ENCODE results near the gene COLEC12. TPM values are rescaled to one million over a fixed set of nuclear protein-coding genes. Genes with fewer than 3 reads are reported as not detected.

COLEC12 gene
- total and polyA plus RNA-seq, 10 of the 15 experiments (the other 5 are each of a cell fraction or from before 2014, with no cell fraction given) = 0.04 to 0.05 TPM; not detected in 8

GRCh38 chr18:425106-425745 is 75.3 kb downstream of the COLEC12 start:
- no peak for ATAC-seq
- Histone ChIP-seq H3K4me1 (ENCODE audit: control insufficient read depth, insufficient read depth, low read length) (no peaks in the 10 kb centered on the region), H3K9ac (ENCODE audit: control insufficient read depth, insufficient read depth, low read length) (no peak overlapping the region), H3K79me2 (ENCODE audit: control insufficient read depth, insufficient read depth, low read length) (no peaks in the 10 kb centered on the region), H3K36me3 (ENCODE audit: control insufficient read depth in 2 of 2, insufficient read depth in 2 of 2, low read length in 1 of 2) (no peaks in the 10 kb centered on the region), H3K4me2 (ENCODE audit: control insufficient read depth, insufficient read depth) (no peak overlapping the region), H3K9me3 (replicated peaks; ENCODE audit: control insufficient read depth, insufficient read depth, low read length) (no peaks in the 10 kb centered on the region), H2AFZ (ENCODE audit: control insufficient read depth, low read depth, low read length) (no peak overlapping the region), H3K27ac (ENCODE audit: control insufficient read depth, insufficient read depth) (no peak overlapping the region), H3K27me3 (replicated peaks in 1 of 2; ENCODE audit: control insufficient read depth in 2 of 2, insufficient read depth in 2 of 2, low read length in 1 of 2) (no peaks in the 10 kb centered on the region; a peak in 1 of 4 replicates), H4K20me1 (ENCODE audit: control insufficient read depth, insufficient read depth) (no peaks in the 10 kb centered on the region), H3K4me3 (no peak overlapping the region)
- WGBS (ENCODE audit: insufficient coverage, insufficient replicate concordance, low lambda C conversion rate, missing lambda C conversion rate) = 16% methylated on average over 7 of the region's 7 CpGs
- intact Hi-C loops (cut with micrococcal nuclease; ENCODE audit: unreplicated experiment) = no loop called here
- CTCF ChIA-PET = interaction anchor here (1.0 kb wide), 1 partner anchor 12 kb away, joined by 3 read pairs; no protein-coding TSS in a partner anchor
- POLR2A ChIA-PET = no interaction called here
- DNase-seq (ENCODE audit: low read depth, low spot score) = no peak
- no TSS peak for BruUV-seq (replicated peaks)
- RAD21 ChIA-PET (ENCODE audit: unreplicated experiment) = no interaction called here
- FAIRE-seq = no peak
- in situ Hi-C loops (cut with MboI) = no loop called here
- TF ChIP-seq STAT1 (conservative IDR thresholded peaks at IDR 0.05) (no peak), BMI1 (IDR thresholded peaks at IDR 0.05; ENCODE audit: borderline replicate concordance) (no peak), RUNX3 (IDR thresholded peaks at IDR 0.05; ENCODE audit: low read length) (no peak), RBBP5 (conservative IDR thresholded peaks at IDR 0.05) (no peak), PKNOX1 (IDR thresholded peaks at IDR 0.05) (no peak), ASH2L (IDR thresholded peaks at IDR 0.05; ENCODE audit: borderline replicate concordance, low read depth) (no peak), TCF3 (IDR thresholded peaks at IDR 0.05; ENCODE audit: borderline replicate concordance, insufficient read depth, low read depth, low read length) (no peak), MTA2 (IDR thresholded peaks at IDR 0.05; ENCODE audit: low read depth) (no peak), E2F4 (IDR thresholded peaks at IDR 0.05; ENCODE audit: low read depth, low read length) (no peak), CHD1 (IDR thresholded peaks at IDR 0.05; ENCODE audit: low read depth, low read length) (no peak), HDAC6 (IDR thresholded peaks at IDR 0.05; ENCODE audit: unreplicated experiment) (no peak), ESRRA (IDR thresholded peaks at IDR 0.05; ENCODE audit: low read length) (no peak), DPF2 (IDR thresholded peaks at IDR 0.05) (no peak), MYB (IDR thresholded peaks at IDR 0.05; ENCODE audit: borderline replicate concordance, low read depth, low read length) (no peak), YBX1 (IDR thresholded peaks at IDR 0.05) (no peak), STAT3 (IDR thresholded peaks at IDR 0.05; ENCODE audit: low read depth, low read length) (no peak)
- SMC1A ChIA-PET (ENCODE audit: uncharacterized antibody, unreplicated experiment) = no interaction called here

Data from GM12878 (cell line).